Measurements from ENCODE around the gene EPC1. TPM values are rescaled to one million over a fixed set of nuclear protein-coding genes. Genes with fewer than 3 reads are reported as not detected.
"Not testable (repeated sequence)": the region's sequence is repeated elsewhere in the genome, so short reads cannot be mapped to it uniquely, and the experiment has no call there.

Gene EPC1
- polyA plus RNA-seq, 1 donor (not counting 4 experiments of a cell fraction or from before 2014, with no cell fraction given): 34.8 TPM

DNA sequence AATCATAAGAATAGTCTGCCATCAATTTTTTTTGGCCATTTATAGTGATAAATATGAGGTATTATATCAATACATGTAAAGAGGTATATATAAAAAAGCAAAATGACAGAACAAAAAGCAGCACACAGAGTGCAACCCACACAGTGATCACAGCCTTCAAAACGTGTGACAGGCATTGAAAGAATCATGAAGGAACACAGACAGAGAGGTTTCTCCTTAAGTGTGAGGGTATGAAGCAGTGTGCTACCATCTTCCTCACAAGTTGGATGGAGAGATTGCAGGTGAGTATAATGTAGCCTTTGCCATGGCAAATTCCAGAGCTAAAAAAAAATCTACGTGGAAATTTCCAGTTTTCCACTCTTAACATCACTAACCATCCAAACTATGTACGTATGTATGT is 19.6 kb upstream of the EPC1 start:
- dilution Hi-C loops (cut with MboI; ENCODE audit: extremely low pct_ligation_motif_present, low sequenced_read_pairs): no loop called here
- H4K20me1 ChIP-seq (ENCODE audit: control insufficient read depth, extremely low read depth, insufficient read depth, low read length): no peaks in the 10 kb centered on the region
- no peak overlapping the region for H3K4me2 ChIP-seq (ENCODE audit: control insufficient read depth, extremely low read depth, insufficient read depth, low read depth, low read length)
- no peak for DNase-seq (ENCODE audit: low read depth, low spot score)
- H3K79me2 ChIP-seq (ENCODE audit: control insufficient read depth, insufficient read depth, low read length): no peaks in the 10 kb centered on the region
- no peaks in the 10 kb centered on the region for H3K36me3 ChIP-seq (ENCODE audit: control insufficient read depth in 2 of 2, extremely low read depth in 1 of 2, insufficient read depth in 2 of 2, low read length in 2 of 2)
- H3K9me3 ChIP-seq (ENCODE audit: control insufficient read depth, low read depth, low read length): no peaks in the 10 kb centered on the region
- FAIRE-seq: no peak
- H3K9me1 ChIP-seq (ENCODE audit: control insufficient read depth, extremely low read depth, insufficient read depth, low read length): no peaks in the 10 kb centered on the region
- H3K27ac ChIP-seq (ENCODE audit: control insufficient read depth, insufficient read depth, low read length): no peak overlapping the region
- no peak overlapping the region for H3K9ac ChIP-seq (ENCODE audit: control insufficient read depth, extremely low read depth, insufficient read depth, low read length)
- no peak overlapping the region for H3K4me3 ChIP-seq (ENCODE audit: control insufficient read depth in 2 of 3, extremely low read depth in 1 of 3, insufficient read depth in 2 of 3, low read depth in 1 of 3, low read length in 3 of 3)
- H2AFZ ChIP-seq (ENCODE audit: control insufficient read depth, low read length): no peak overlapping the region
- H3K27me3 ChIP-seq (ENCODE audit: control insufficient read depth, extremely low read depth, insufficient read depth, low read length): no peaks in the 10 kb centered on the region
- no peaks in the 10 kb centered on the region for H3K4me1 ChIP-seq (ENCODE audit: control insufficient read depth, extremely low read depth, insufficient read depth, low read length)
- TF ChIP-seq, protein P1, sequence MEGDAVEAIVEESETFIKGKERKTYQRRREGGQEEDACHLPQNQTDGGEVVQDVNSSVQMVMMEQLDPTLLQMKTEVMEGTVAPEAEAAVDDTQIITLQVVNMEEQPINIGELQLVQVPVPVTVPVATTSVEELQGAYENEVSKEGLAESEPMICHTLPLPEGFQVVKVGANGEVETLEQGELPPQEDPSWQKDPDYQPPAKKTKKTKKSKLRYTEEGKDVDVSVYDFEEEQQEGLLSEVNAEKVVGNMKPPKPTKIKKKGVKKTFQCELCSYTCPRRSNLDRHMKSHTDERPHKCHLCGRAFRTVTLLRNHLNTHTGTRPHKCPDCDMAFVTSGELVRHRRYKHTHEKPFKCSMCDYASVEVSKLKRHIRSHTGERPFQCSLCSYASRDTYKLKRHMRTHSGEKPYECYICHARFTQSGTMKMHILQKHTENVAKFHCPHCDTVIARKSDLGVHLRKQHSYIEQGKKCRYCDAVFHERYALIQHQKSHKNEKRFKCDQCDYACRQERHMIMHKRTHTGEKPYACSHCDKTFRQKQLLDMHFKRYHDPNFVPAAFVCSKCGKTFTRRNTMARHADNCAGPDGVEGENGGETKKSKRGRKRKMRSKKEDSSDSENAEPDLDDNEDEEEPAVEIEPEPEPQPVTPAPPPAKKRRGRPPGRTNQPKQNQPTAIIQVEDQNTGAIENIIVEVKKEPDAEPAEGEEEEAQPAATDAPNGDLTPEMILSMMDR (optimal IDR thresholded peaks at IDR 0.05 in 1 of 3, IDR thresholded peaks at IDR 0.05 in 1 of 3, conservative IDR thresholded peaks at IDR 0.05 in 1 of 3; ENCODE audit: extremely low read depth in 1 of 3, insufficient read depth in 2 of 3, low read length in 3 of 3): no peak

DNA sequence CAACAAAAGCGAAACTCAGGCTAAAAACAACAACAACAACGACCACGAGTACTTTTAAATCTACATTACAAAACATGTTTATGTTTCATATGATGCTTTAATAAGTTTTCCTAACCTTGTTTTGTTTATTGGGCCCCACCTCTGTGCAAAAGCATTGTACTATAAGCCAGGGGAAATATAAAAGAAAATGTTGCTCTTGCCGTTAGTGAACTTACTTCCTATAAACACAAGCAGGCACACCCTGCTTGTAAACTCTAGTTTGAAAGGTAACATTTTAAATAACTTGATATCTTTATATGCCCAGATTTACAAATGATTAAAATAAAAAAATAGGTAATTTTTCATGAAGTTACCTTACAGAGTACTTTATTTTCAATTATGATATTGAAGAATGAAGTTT is 19.2 kb upstream of the EPC1 start:
- no peak overlapping the region for H3K9ac ChIP-seq (ENCODE audit: control insufficient read depth, extremely low read depth, insufficient read depth, low read length)
- no peak overlapping the region for H3K4me2 ChIP-seq (ENCODE audit: control insufficient read depth, extremely low read depth, insufficient read depth, low read depth, low read length)
- no peak overlapping the region for H3K4me3 ChIP-seq (ENCODE audit: control insufficient read depth in 2 of 3, extremely low read depth in 1 of 3, insufficient read depth in 2 of 3, low read depth in 1 of 3, low read length in 3 of 3)
- H3K9me1 ChIP-seq (ENCODE audit: control insufficient read depth, extremely low read depth, insufficient read depth, low read length): no peaks in the 10 kb centered on the region
- H4K20me1 ChIP-seq (ENCODE audit: control insufficient read depth, extremely low read depth, insufficient read depth, low read length): no peaks in the 10 kb centered on the region
- FAIRE-seq: no peak
- H3K27me3 ChIP-seq (ENCODE audit: control insufficient read depth, extremely low read depth, insufficient read depth, low read length): no peaks in the 10 kb centered on the region
- DNase-seq (ENCODE audit: low read depth, low spot score): no peak
- dilution Hi-C loops (cut with MboI; ENCODE audit: extremely low pct_ligation_motif_present, low sequenced_read_pairs): no loop called here
- no peak overlapping the region for H3K27ac ChIP-seq (ENCODE audit: control insufficient read depth, insufficient read depth, low read length)
- no peak overlapping the region for H2AFZ ChIP-seq (ENCODE audit: control insufficient read depth, low read length)
- no peak for TF ChIP-seq EZH2 (IDR thresholded peaks at IDR 0.05; ENCODE audit: low read length)
- TF ChIP-seq, protein P1 (optimal IDR thresholded peaks at IDR 0.05 in 1 of 3, IDR thresholded peaks at IDR 0.05 in 1 of 3, conservative IDR thresholded peaks at IDR 0.05 in 1 of 3; ENCODE audit: extremely low read depth in 1 of 3, insufficient read depth in 2 of 3, low read length in 3 of 3): no peak
- no peaks in the 10 kb centered on the region for H3K4me1 ChIP-seq (ENCODE audit: control insufficient read depth, extremely low read depth, insufficient read depth, low read length)
- H3K36me3 ChIP-seq (ENCODE audit: control insufficient read depth in 2 of 2, extremely low read depth in 1 of 2, insufficient read depth in 2 of 2, low read length in 2 of 2): no peaks in the 10 kb centered on the region
- H3K9me3 ChIP-seq (ENCODE audit: control insufficient read depth, low read depth, low read length): no peaks in the 10 kb centered on the region
- H3K79me2 ChIP-seq (ENCODE audit: control insufficient read depth, insufficient read depth, low read length): no peaks in the 10 kb centered on the region

DNA sequence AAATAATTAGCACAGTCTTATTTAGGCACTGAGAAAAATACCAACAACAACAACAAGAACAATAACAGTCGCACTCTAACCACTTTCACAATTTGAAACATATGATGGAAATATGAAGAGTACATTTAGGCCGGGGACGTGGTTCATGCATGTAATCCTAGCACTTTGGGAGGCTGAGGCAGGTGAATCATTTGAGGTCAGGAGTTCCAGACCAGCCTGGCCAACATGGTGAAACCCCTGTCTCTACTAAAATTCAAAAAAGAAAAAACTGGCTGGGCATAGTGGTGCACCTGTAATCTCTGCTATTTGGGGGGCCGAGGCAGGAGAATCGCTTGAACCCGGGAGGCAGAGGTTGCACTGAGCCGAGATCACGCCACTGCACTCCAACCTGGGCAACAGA is 18.4 kb upstream of the EPC1 start:
- H3K4me3 ChIP-seq (ENCODE audit: control insufficient read depth in 2 of 3, extremely low read depth in 1 of 3, insufficient read depth in 2 of 3, low read depth in 1 of 3, low read length in 3 of 3); DNase-seq (ENCODE audit: low read depth, low spot score); H3K27me3 ChIP-seq (ENCODE audit: control insufficient read depth, extremely low read depth, insufficient read depth, low read length); H3K9me3 ChIP-seq (ENCODE audit: control insufficient read depth, low read depth, low read length); H4K20me1 ChIP-seq (ENCODE audit: control insufficient read depth, extremely low read depth, insufficient read depth, low read length); H3K9ac ChIP-seq (ENCODE audit: control insufficient read depth, extremely low read depth, insufficient read depth, low read length); H3K4me1 ChIP-seq (ENCODE audit: control insufficient read depth, extremely low read depth, insufficient read depth, low read length); H3K9me1 ChIP-seq (ENCODE audit: control insufficient read depth, extremely low read depth, insufficient read depth, low read length); H2AFZ ChIP-seq (ENCODE audit: control insufficient read depth, low read length); H3K27ac ChIP-seq (ENCODE audit: control insufficient read depth, insufficient read depth, low read length); FAIRE-seq; H3K36me3 ChIP-seq (ENCODE audit: control insufficient read depth in 2 of 2, extremely low read depth in 1 of 2, insufficient read depth in 2 of 2, low read length in 2 of 2); H3K4me2 ChIP-seq (ENCODE audit: control insufficient read depth, extremely low read depth, insufficient read depth, low read depth, low read length); H3K79me2 ChIP-seq (ENCODE audit: control insufficient read depth, insufficient read depth, low read length); dilution Hi-C loops (cut with MboI; ENCODE audit: extremely low pct_ligation_motif_present, low sequenced_read_pairs): not testable (repeated sequence)
